GM21723 (cell line): ENCODE data around the gene COX7C.
"Not testable (repeated sequence)": the region's sequence is repeated elsewhere in the genome, so short reads cannot be mapped to it uniquely, and the experiment has no call there.

ENCODE experiments used
- ATAC-seq: cut with Tn5 transposase; IDR thresholded peaks from one replicate; pipeline ENCODE4 v1.9.1; 2021; ENCODE audit warnings: mild to moderate bottlenecking, moderate library complexity; ENCODE audit not compliant: unreplicated experiment

The COX7C gene

GRCh38 chr5:86617756-86618576 lies at the start of gene COX7C:
COX7C (plus strand) TSS chr5:86617941; CDS start chr5:86618056, 115 bp downstream.
- peak; percentile 99 for ATAC-seq

GRCh38 chr5:86569522-86570426 lies 48.0 kb upstream of the COX7C start:
- ATAC-seq = not testable (repeated sequence)

- no peak for ATAC-seq
Measured at GRCh38 chr5:86570427-86571083, 47.2 kb upstream of the COX7C start.

GRCh38 chr5:86571109-86571508 lies 46.6 kb upstream of the COX7C start:
- not testable (repeated sequence) for ATAC-seq

GRCh38 chr5:86572825-86573517 lies 44.8 kb upstream of the COX7C start:
- ATAC-seq = no peak

- no peak for ATAC-seq
Measured at GRCh38 chr5:86579502-86579901, 38.2 kb upstream of the COX7C start.

GRCh38 chr5:86596476-86596875 lies 21.3 kb upstream of the COX7C start:
- ATAC-seq = no peak

GRCh38 chr5:86605881-86606280 lies 11.9 kb upstream of the COX7C start:
- ATAC-seq = no peak

GRCh38 chr5:86613455-86613854 lies 4.3 kb upstream of the COX7C start:
- ATAC-seq = no peak

- ATAC-seq = no peak
Measured at GRCh38 chr5:86617309-86617755, 409 bp upstream of the COX7C start.

- no peak for ATAC-seq
Measured at GRCh38 chr5:86623785-86624483, 6.2 kb downstream of the COX7C start.

GRCh38 chr5:86625148-86625547 lies 7.4 kb downstream of the COX7C start:
- ATAC-seq = no peak

- no peak for ATAC-seq
Measured at GRCh38 chr5:86626149-86626548, 8.4 kb downstream of the COX7C start.

- ATAC-seq = no peak
Measured at GRCh38 chr5:86631165-86631564, 13.4 kb downstream of the COX7C start.

- no peak for ATAC-seq
Measured at GRCh38 chr5:86640998-86641397, 23.3 kb downstream of the COX7C start.

- ATAC-seq = no peak
Measured at GRCh38 chr5:86644843-86645242, 27.1 kb downstream of the COX7C start.

- no peak for ATAC-seq
Measured at GRCh38 chr5:86645885-86646284, 28.1 kb downstream of the COX7C start.

GRCh38 chr5:86646671-86647070 lies 28.9 kb downstream of the COX7C start:
- ATAC-seq = no peak

- ATAC-seq = no peak
Measured at GRCh38 chr5:86649832-86650505, 32.2 kb downstream of the COX7C start.
